Measurements from ENCODE around the gene IVNS1ABP. TPM values are rescaled to one million over a fixed set of nuclear protein-coding genes. Genes with fewer than 3 reads are reported as not detected.
A peak's percentile ranks its signal among the peaks of the same experiment; 100 is the strongest.

Gene IVNS1ABP
- total and polyA plus RNA-seq, 9 of the 15 experiments (the other 6 are each of a cell fraction or from before 2014, with no cell fraction given), result 30.6 to 126 (median 77.7) TPM

GRCh38 chr1:185341196-185341781, 24.2 kb upstream of the IVNS1ABP start (continued):
- TF ChIP-seq ATF4 (CRISPR knock-in tag; IDR thresholded peaks at IDR 0.05) (peak; percentile 69), SREBF2 (CRISPR knock-in tag; IDR thresholded peaks at IDR 0.05) (no peak), ZBTB34 (CRISPR knock-in tag; IDR thresholded peaks at IDR 0.05) (no peak), HDAC2 (IDR thresholded peaks at IDR 0.05) (no peak), FOXP4 (CRISPR knock-in tag; IDR thresholded peaks at IDR 0.05; ENCODE audit: borderline replicate concordance) (no peak), NCOR1 (IDR thresholded peaks at IDR 0.05) (no peak), BRD9 (IDR thresholded peaks at IDR 0.05; ENCODE audit: low read depth, partially characterized antibody) (no peak), ZNF707 (CRISPR knock-in tag; conservative IDR thresholded peaks at IDR 0.05) (no peak), ZBTB17 (CRISPR knock-in tag; IDR thresholded peaks at IDR 0.05) (peak; percentile 61), ATF3 (IDR thresholded peaks at IDR 0.05) (no peak), ATF3 (CRISPR knock-in tag; conservative IDR thresholded peaks at IDR 0.05) (no peak), POLR2AphosphoS2 (IDR thresholded peaks at IDR 0.05; ENCODE audit: low read length) (no peak), BDP1 (IDR thresholded peaks at IDR 0.05; ENCODE audit: insufficient read depth, insufficient read length) (no peak), BMI1 (IDR thresholded peaks at IDR 0.05; ENCODE audit: low read length) (no peak), SMAD3 (CRISPR knock-in tag; conservative IDR thresholded peaks at IDR 0.05) (peak; percentile 90; the same call in 1 of the 2 replicates), TSHZ1 (CRISPR knock-in tag; IDR thresholded peaks at IDR 0.05) (peak; percentile 50; the same call in 1 of the 2 replicates), ZNF778 (CRISPR knock-in tag; IDR thresholded peaks at IDR 0.05) (no peak), TAF15 (IDR thresholded peaks at IDR 0.05; ENCODE audit: low read depth, low read length) (no peak), PURB (CRISPR knock-in tag; IDR thresholded peaks at IDR 0.05; ENCODE audit: low read depth) (no peak), KDM4B (IDR thresholded peaks at IDR 0.05; ENCODE audit: borderline replicate concordance in 2 of 2, low read depth in 1 of 2) (no peak)
